Mesodermal cell (in vitro differentiated cells): ENCODE results near the gene SCG5.

ENCODE experiments used
- H3K27ac ChIP-seq: 2 replicates; pipeline ENCODE4 v1.7.0; 2013; ENCODE audit warnings: mild to moderate bottlenecking, low read depth, low read length, moderate library complexity; ENCODE audit not compliant: severe bottlenecking
- H3K36me3 ChIP-seq: 2 replicates; pipeline ENCODE4 v1.7.1; 2013; ENCODE audit warnings: mild to moderate bottlenecking, low read length, moderate library complexity; ENCODE audit not compliant: control insufficient read depth, insufficient read depth
- H3K4me1 ChIP-seq: one replicate; pipeline ENCODE4 v1.7.1; 2013; ENCODE audit warnings: mild to moderate bottlenecking, low read length; ENCODE audit not compliant: insufficient read depth, control insufficient read depth, poor library complexity, severe bottlenecking
- H3K4me3 ChIP-seq: 2 replicates; pipeline ENCODE4 v1.7.0; 2013; ENCODE audit warnings: low read length, control low read depth, mild to moderate bottlenecking; ENCODE audit not compliant: insufficient read depth, poor library complexity, severe bottlenecking; ENCODE audit errors: extremely low read depth
- H3K9me3 ChIP-seq: 2 replicates; pipeline ENCODE4 v1.7.1; 2013; ENCODE audit warnings: mild to moderate bottlenecking, low read length, moderate library complexity; ENCODE audit not compliant: control insufficient read depth
- WGBS, 2 experiments: methylation state at CpG; one replicate each; pipeline ENCODE4 v1.1.5; 2013; ENCODE audit warnings: missing lambda C conversion rate in 2 of 2; ENCODE audit not compliant: insufficient coverage in 2 of 2; 5-methylcytosine and 5-hydroxymethylcytosine counted together

SCG5 gene

DNA sequence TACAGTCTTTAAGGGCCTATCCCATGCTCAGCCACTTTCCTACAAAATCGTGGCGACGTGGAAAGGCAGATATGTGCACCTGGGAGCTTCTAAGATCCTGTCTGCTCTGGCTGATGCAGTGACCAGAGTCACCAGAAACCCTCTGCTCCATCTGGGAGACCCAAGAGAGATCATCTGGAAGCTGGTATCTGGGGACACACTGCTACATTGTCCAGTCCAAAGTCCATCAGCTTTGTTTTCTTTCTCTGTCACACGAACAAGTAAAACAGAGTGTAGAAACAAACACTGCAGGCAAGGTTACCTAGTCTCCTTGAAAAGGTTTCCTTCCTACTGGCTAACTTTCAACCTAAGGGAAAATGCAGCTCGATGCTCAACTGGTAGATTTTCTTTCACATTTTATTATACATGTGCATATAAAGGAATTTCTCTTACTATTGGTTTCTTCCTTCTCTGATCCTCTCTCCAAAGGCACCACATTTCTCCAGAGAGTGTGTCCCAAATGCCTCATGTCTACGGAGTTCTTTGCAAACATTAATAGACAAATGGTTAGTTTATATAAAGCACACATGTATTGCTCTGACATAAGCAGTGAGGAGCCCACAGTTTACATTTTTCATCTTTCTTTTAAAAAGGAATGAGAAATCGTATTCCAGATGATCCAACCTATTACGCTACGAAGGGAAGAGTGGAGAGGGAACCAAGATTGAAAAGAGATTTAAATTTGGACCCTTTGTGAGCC, 68.0 kb downstream of the SCG5 start:
- H3K27ac ChIP-seq: no peak overlapping the region
- H3K36me3 ChIP-seq: no peaks in the 10 kb centered on the region
- peaks cover 23% of the 10 kb centered on the region for H3K4me1 ChIP-seq
- no peak overlapping the region for H3K4me3 ChIP-seq
- WGBS, 2 experiments: 94 to 95% methylated on average over 3 to 7 of the region's 9 CpGs
- no peaks in the 10 kb centered on the region for H3K9me3 ChIP-seq

DNA sequence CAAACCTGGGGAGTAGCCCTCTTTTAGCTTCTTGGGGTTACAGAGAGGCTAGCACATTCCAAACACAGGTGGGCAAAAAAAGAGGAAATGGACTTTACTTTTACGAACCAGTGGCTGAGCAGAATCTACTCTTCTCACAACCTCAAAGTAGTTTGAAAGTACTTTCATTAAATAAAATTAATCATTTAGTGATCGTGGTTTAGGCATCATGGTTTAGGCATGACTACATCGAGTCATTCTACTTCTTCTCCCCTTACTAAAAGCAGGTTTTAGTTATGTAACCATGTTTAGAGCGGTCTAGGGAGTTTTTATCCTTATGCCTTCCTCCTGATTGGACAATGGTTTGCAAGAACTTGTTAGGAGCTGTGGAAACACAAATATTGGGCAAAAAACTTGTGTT, 73.8 kb downstream of the SCG5 start:
- Histone ChIP-seq H3K36me3 (no peaks in the 10 kb centered on the region), H3K27ac (no peak overlapping the region), H3K4me1 (peaks cover 5% of the 10 kb centered on the region), H3K9me3 (no peaks in the 10 kb centered on the region), H3K4me3 (no peak overlapping the region)
- no CpG with 5 or more reads among the region's 4 CpGs for WGBS, 2 experiments

DNA sequence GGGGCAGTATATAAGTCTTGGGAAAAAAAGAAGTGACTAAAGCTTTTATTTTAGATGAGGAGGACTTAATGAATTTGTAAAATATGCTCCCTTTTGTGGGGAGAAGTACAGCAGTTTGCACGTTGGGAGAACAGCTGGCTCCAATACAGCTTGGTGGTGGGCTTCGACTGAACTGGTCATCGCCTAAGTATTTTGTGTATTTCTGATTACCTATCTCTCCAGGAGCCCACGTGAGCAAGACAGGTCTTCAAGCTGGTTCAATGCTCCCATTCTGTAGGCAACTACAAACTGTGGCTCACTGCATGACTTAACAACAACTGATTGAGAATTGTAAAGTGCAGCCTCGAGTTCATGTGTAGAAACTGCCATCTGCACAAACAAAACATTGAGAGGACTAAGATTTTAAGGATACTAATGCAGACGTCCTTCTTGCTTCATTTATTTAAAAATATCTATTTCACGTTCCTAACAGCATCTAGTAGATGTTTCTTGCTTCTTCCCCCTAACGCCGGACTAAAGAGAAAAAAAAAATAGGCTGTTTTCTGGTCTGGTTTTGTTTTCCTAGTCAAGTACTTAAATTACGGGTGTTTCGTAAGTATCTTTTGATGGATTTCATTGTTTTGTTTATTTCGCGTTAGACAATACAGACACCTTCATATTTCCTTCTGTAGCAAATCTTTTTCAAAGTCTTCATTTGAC, 74.9 kb downstream of the SCG5 start:
- 48 to 58% methylated on average over 4 to 5 of the region's 13 CpGs for WGBS, 2 experiments
- H3K4me3 ChIP-seq: no peak overlapping the region
- H3K36me3 ChIP-seq: no peaks in the 10 kb centered on the region
- no peaks in the 10 kb centered on the region for H3K9me3 ChIP-seq
- no peak overlapping the region for H3K27ac ChIP-seq
- peaks cover 9% of the 10 kb centered on the region for H3K4me1 ChIP-seq

DNA sequence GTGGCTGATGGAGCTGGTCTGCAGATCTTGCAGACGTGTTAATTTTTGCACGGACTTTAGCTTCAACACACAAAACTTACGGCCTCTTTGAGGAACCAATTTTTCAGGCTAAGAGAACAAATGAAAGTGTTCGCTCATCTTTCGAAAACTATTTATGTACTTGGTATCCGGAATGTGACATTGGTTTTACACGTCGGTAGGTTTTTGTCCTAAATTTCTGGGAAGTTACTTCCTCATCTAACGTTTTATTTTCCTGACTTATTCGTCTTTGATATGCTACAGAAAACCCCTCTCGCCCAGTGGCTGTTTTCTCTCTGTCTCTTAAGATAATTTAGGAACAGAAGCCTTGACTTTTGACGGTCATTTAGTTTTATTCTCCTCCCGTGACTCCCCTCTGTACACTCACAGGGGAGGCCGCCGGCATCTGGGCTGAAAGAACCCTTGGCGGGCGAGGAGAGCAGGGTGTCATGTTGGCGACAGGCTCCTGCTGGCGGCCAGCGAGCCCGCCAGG, 75.5 kb downstream of the SCG5 start:
- Histone ChIP-seq H3K4me3 (peak overlapping the region; percentile 61), H3K9me3 (no peaks in the 10 kb centered on the region), H3K4me1 (peaks cover 9% of the 10 kb centered on the region), H3K27ac (peak overlapping the region; percentile 43), H3K36me3 (no peaks in the 10 kb centered on the region)
- WGBS, 2 experiments: 40 to 47% methylated on average over 10 to 14 of the region's 21 CpGs

DNA sequence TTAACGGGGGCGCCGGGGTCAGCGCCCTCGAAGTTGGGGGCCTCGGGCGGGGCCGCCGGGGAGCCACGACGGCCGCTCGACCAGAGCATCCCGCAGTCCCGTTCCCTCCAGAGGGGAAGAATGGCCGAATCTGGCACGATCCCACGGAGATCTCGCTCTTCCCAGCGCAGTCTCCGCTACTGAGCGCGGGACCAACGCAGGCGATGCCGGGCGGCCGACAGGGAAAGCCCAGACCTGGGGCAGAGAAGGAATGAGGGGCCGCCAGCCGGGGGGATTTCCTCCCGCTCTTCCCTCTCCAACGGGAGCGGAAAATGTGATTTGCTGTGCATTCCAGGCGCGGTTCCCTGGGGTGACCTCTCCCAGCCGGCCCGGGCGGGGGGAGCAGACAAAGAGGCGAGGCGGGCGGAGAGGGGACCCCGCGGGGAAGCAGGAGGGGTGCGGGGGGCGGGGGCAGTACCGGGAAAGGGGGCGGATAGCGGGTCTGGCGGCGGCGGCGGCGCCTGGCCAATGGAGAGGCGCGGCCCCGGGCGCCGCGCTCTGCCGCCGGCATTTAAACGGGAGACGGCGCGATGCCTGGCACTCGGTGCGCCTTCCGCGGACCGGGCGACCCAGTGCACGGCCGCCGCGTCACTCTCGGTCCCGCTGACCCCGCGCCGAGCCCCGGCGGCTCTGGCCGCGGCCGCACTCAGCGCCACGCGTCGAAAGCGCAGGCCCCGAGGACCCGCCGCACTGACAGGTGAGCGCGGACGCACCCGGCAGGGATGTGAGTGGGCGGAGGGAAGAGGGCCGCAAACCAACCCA, 76.1 kb downstream of the SCG5 start, which contains the start of gene GREM1:
GREM1 (plus strand) TSS at position 579 of the 801 bp plus-strand sequence. CDS start 12,687 bp downstream, outside the sequence.
- 0 to 1% methylated on average over 65 to 74 of the region's 99 CpGs for WGBS, 2 experiments
- H3K36me3 ChIP-seq: no peaks in the 10 kb centered on the region
- peak within 1 kb of the TSS; percentile 61 for H3K4me3 ChIP-seq
- H3K27ac ChIP-seq: peak within 1 kb of the TSS; percentile 43
- peaks cover 9% of the 10 kb centered on the region for H3K4me1 ChIP-seq
- no peaks in the 10 kb centered on the region for H3K9me3 ChIP-seq

DNA sequence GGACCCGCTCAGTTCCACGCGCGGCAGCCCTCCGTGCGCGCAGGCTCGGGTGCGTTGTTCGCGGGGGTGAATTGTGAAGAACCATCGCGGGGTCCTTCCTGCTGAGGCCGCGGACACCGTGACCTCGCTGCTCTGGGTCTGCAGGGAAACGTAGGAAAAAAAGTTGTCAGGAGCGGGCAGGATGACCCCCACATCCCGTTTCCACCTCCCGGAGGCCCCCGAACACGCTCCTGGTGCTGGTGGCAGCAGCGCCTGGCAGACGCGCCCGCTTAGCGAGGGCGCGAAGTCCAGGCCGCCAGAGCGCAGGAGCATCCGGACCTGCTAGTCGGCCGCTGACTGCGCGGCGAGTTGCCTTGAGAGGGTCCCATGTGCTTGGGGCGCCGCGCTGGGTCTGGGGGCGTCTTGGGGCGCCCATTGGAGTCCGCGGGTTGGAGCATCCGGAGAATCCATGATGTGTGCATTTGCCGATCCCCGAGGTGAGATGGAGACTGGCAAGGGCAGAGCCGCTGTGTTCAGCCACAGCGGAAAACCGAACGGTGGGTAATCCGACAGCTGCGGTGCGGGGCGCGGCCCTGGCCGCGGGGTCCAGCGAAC, 76.8 kb downstream of the SCG5 start:
- H3K27ac ChIP-seq: no peak overlapping the region
- H3K36me3 ChIP-seq: peaks cover 5% of the 10 kb centered on the region
- H3K4me1 ChIP-seq: peaks cover 9% of the 10 kb centered on the region
- H3K4me3 ChIP-seq: peak overlapping the region; percentile 61
- no peaks in the 10 kb centered on the region for H3K9me3 ChIP-seq
- 1% methylated on average over 45 to 49 of the region's 60 CpGs for WGBS, 2 experiments

DNA sequence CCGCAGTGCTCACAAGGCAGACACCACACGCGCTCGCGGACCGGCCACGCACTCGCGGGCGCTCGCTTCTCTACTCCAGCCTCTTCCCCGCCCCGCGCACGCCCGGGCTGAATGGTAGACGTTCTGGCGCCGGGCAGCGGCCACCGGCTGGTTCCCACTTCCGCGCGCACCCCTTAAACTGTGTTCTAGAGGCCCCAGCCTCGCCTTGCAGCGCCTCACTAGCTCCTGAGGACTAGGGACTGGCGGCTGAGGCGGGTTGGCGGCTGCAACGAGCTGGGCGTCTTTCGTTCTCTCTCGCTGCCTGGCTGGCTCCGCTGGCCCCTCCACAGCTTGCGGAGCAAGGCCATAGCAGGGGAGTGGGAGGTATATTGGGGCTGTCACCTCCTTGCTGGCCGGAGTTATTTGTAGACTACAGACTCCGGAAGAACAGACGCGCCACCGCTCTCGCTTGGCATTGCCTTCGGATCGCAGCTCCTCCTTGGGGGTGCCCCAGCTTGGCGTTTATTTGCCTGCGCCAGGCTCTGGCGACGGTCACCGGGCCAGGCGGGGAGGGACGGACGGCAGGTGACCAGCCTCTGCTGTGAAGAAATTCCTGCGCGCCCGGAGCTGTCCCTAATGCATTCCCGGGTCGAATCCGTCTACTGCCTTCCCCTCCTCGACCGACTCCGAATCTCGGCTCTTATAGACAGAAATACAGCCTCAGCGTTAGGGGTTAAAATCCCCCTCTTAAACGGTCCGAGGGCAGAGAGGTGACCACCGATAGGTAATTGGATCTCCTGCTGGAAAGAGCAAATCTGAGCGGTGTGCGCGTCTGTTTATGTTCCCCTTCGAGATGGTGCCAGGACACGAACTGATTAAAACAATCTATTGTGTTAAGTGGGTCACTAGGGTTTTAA, 77.6 kb downstream of the SCG5 start:
- Histone ChIP-seq H3K36me3 (peaks cover 11% of the 10 kb centered on the region), H3K9me3 (no peaks in the 10 kb centered on the region), H3K27ac (no peak overlapping the region), H3K4me1 (peaks cover 9% of the 10 kb centered on the region), H3K4me3 (peak overlapping the region; percentile 61)
- WGBS, 2 experiments: 1 to 2% methylated on average over 59 to 68 of the region's 70 CpGs

DNA sequence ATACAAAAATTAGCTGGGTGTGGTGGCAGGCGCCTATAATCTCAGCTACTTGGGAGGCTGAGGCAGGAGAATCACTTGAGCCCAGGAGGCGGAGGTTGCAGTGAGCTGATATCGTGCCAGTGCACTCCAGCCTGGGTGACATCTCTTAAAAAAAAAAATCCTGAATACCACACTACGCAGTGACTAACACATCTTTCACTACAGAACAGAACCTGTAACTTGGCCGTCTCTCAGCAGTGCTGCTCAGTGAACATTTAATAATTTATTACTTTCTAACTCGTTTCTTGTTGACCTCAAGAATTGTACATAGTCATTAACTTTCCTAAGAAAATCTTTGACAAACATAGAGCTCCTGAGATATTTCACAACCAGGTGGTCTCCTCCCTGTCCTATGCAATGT, 80.1 kb downstream of the SCG5 start:
- H3K4me1 ChIP-seq: peaks cover 9% of the 10 kb centered on the region
- peaks cover 16% of the 10 kb centered on the region for H3K36me3 ChIP-seq
- no peak overlapping the region for H3K4me3 ChIP-seq
- WGBS, 2 experiments: 91 to 92% methylated on average over 5 to 6 of the region's 6 CpGs
- H3K27ac ChIP-seq: no peak overlapping the region
- no peaks in the 10 kb centered on the region for H3K9me3 ChIP-seq

DNA sequence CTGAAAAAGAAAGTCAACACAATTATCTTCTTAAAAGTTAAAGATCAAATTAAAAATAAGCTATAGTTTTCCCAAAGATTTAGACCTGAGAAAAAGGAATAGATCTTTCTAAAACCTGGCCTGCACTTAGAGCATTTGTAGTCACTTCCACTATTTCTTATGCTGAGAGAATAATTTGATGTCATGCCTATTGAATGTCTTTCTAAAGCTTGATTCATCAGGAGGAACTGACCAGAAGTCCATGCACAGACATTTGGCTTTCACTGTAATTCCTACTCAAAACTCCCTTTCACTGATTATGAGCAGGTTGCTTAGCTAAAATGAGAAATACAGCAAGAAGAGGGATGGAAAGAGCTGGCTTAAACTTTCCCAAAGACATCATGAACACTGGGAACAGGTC, 80.6 kb downstream of the SCG5 start:
- Histone ChIP-seq H3K4me1 (peaks cover 9% of the 10 kb centered on the region), H3K4me3 (no peak overlapping the region), H3K36me3 (peaks cover 16% of the 10 kb centered on the region), H3K27ac (no peak overlapping the region), H3K9me3 (no peaks in the 10 kb centered on the region)
